A549 treated with ZK216348 at 1 μM for 4 hours (cell line): ENCODE measurements around the gene MAP3K2. TPM values are rescaled to one million over a fixed set of nuclear protein-coding genes. Genes with fewer than 3 reads are reported as not detected.

Experiments
- total RNA-seq: library from RNA; stranded (reverse); fragments of 200-300 nt; extraction: Qiagen RNA extraction; gene quantifications from 5 replicates; pipeline ENCODE4 v1.2.3, GENCODE V29; 2022; ENCODE audit warnings: low read depth

The MAP3K2 gene, protein sequence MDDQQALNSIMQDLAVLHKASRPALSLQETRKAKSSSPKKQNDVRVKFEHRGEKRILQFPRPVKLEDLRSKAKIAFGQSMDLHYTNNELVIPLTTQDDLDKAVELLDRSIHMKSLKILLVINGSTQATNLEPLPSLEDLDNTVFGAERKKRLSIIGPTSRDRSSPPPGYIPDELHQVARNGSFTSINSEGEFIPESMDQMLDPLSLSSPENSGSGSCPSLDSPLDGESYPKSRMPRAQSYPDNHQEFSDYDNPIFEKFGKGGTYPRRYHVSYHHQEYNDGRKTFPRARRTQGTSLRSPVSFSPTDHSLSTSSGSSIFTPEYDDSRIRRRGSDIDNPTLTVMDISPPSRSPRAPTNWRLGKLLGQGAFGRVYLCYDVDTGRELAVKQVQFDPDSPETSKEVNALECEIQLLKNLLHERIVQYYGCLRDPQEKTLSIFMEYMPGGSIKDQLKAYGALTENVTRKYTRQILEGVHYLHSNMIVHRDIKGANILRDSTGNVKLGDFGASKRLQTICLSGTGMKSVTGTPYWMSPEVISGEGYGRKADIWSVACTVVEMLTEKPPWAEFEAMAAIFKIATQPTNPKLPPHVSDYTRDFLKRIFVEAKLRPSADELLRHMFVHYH
- total RNA-seq, result 13.8 to 27.0 TPM (median 18.1 TPM) in 5 replicates

GRCh38 chr2:127387655-127388422 lies at the start of gene MAP3K2:
Gene MAP3K2, minus strand, starts transcription at chr2:127387975. Its CDS starts 44,846 bp downstream, at chr2:127343129.

DNA sequence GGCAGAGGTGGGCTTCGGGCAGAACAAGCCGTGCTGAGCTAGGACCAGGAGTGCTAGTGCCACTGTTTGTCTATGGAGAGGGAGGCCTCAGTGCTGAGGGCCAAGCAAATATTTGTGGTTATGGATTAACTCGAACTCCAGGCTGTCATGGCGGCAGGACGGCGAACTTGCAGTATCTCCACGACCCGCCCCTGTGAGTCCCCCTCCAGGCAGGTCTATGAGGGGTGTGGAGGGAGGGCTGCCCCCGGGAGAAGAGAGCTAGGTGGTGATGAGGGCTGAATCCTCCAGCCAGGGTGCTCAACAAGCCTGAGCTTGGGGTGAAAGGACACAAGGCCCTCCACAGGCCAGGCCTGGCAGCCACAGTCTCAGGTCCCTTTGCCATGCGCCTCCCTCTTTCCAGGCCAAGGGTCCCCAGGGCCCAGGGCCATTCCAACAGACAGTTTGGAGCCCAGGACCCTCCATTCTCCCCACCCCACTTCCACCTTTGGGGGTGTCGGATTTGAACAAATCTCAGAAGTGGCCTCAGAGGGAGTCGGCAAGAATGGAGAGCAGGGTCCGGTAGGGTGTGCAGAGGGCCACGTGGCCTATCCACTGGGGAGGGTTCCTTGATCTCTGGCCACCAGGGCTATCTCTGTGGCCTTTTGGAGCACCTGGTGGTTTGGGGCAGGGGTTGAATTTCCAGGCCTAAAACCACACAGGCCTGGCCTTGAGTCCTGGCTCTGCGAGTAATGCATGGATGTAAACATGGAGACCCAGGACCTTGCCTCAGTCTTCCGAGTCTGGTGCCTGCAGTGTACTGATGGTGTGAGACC lies 30.7 kb upstream of the MAP3K2 start, which contains the start of gene PROC:
TSS of gene PROC (plus strand) at position 128 of the 812 bp plus-strand sequence. CDS start 1,516 bp downstream, outside the sequence.

GRCh38 chr2:127293748-127294562 lies 93.8 kb downstream of the MAP3K2 start, which contains the start of gene ERCC3:
Gene ERCC3, minus strand, starts transcription at chr2:127294144. Its CDS starts 63 bp downstream, at chr2:127294081.

Other genes starting within 250 kb of the MAP3K2 start
- gene CYP27C1, start 167.7 kb downstream of the MAP3K2 start, total RNA-seq, result 2.7 to 4.9 TPM (median 4.2 TPM) in 5 replicates
- 42.4 to 48.1 TPM (median 45.7 TPM) in 5 replicates for gene ERCC3, start 93.8 kb downstream of the MAP3K2 start, total RNA-seq
- 2.9 to 6.0 TPM (median 4.3 TPM) in 5 replicates for gene PROC, start 30.5 kb upstream of the MAP3K2 start, total RNA-seq
- 39.2 to 46.9 TPM (median 40.7 TPM) in 5 replicates for gene IWS1, start 138.5 kb upstream of the MAP3K2 start, total RNA-seq
- 0.14 to 0.43 TPM (median 0.25 TPM) in 4 of 5 replicates, not detected in the other for gene MYO7B, start 147.7 kb upstream of the MAP3K2 start, total RNA-seq